GM15510 (cell line): Measurements from ENCODE around the gene NCOA7.

ENCODE experiments used
- POLR2A ChIP-seq: IDR thresholded peaks from 3 replicates; pipeline ENCODE4 v1.6.1; 2011; ENCODE audit warnings: borderline replicate concordance; ENCODE audit not compliant: insufficient read length; ENCODE audit errors: extremely low read depth

Gene NCOA7

DNA sequence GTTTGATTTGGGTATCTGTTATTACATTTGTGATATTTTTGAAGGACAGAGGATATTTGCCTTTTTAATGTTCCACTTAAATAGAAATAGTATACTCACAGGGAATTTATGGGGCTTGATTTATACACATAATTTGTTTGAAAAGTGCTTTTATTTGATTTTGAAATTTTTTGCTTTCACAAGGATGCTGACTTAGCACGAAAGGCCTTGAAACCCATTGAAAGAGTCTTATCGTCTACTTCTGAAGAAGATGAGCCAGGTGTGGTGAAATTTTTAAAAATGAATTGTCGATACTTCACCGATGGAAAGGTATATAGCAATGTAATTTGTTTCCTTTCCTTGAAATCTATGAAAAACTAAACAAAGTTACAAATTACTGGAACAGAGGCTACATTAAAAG is 91.5 kb downstream of the NCOA7 start:
- no peak for TF ChIP-seq POLR2A

DNA sequence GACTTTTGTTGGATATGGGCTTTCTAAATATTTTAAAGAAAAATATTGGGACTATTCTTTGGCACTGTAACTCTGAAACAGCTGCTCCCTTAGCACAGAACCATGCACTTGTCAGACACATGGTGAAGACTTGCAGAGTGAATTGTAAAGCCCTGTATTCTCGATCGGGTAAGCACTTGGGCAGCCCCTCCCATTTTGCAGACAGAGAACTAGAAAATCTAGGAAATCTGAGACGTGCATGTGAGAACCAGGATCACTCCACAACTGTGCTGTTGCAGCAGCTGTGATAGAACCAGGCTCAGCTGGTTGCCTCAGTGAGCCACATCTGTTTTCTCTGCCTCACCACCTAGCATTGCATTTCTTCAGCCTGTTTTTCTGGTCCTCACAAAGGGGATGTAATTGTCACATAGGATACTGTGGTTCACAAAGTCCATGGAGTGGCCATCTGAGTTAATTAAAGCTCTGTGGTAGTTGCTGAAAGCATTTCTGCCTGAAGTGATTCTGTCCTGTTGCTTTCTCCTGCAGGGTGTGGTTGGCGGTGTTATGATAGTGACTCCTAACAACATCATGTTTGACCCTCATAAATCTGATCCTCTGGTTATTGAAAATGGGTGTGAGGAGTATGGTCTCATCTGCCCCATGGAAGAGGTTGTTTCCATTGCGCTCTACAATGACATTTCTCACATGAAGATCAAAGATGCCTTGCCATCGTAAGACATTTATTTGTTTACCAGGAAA is 94.0 kb downstream of the NCOA7 start:
- TF ChIP-seq POLR2A = no peak

DNA sequence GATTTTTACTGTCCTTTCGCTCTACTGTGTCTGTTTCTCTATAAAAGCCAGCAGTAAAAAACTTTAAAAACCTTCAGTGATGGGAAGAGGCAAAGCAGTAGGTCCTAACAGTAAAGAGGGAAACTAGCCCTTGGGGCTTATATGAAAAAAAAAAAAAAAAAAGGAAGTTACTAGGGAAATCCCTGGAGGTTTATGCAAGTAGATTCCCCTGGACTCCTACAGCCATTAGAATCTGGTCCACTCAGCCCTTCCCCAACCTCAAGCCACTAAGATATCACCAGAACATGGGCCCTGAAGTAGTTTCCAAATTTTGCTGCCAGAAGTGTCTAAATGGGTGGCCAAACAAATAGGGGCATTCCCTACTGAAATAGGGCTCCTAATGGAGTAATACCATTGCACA is 95.3 kb downstream of the NCOA7 start:
- no peak for TF ChIP-seq POLR2A

DNA sequence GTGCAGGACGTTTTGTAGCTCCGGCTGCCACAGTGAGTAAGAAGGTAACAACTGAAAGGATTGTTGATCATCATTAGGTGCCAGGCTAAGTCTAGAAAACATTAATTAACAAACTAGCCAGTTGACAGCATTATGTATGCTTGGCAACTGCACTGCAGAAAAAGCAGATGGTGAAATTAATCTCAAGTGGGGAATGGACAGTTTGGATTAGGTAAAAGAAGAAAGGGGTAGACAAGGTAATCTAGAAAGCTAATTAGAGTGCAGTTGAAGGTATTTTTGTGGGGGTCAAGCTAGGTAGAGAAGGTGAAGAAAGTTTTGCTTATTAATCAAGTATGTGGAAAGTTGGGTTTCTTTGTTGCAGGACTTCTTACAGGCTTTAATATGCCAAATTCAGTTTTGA is 96.2 kb downstream of the NCOA7 start:
- TF ChIP-seq POLR2A = no peak

DNA sequence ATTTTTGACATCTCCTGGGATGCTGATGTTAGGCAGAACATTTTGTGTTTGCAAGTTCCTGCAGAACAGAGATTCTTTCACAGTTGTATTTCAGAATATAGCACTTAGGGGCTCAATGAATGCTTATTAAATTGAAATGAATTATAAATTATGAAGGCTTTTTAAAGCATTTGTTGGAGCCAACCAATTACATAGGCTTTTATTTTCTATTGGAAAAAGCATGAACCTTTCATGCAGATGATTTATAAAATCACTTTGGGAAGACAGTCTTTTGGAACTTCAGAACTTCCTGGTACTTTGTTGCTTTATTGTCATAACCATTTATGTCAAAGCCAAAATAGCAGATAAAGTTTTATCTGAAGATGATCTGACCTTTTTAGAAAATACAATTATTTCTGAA is 96.6 kb downstream of the NCOA7 start:
- no peak for TF ChIP-seq POLR2A

DNA sequence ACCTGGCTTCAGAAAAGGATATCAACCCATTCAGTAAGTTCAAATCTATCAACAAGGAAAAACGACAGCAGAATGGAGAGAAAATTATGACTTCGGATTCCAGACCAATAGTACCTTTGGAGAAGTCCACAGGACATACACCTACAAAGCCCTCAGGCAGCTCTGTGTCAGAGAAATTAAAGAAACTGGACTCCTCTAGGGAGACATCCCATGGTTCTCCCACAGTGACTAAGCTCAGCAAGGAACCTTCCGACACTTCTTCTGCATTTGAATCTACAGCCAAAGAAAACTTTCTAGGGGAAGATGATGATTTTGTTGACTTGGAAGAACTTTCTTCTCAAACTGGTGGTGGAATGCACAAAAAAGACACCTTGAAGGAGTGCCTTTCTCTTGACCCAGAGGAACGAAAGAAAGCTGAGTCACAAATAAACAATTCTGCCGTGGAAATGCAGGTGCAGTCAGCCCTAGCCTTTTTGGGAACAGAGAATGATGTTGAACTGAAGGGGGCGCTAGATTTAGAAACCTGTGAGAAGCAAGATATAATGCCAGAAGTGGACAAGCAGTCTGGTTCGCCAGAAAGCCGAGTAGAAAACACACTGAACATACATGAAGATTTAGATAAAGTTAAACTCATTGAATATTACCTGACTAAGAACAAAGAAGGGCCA is 98.4 kb downstream of the NCOA7 start:
- no peak for TF ChIP-seq POLR2A

DNA sequence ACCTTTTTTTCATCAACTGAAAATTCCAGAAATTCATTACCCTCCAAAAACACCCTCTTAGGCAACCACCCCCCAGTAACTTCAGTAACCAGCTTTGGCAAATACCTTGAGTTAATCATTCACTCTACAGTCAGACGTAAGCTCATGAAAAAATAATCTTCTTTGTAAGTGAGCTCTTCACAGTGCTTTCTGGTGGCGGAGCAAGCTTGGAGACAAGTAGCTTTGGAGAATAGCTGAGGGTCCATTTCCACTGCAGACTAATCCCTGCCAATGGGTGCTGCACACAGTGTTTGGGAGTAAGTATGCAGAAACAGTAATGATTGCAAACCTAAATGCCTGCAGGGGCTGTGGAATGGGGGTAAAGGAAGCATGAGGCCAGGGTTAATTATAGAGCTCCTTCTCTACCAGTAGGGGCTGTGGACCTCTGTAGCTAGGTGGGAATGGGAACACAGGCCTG is 109.0 kb downstream of the NCOA7 start:
- no peak for TF ChIP-seq POLR2A

DNA sequence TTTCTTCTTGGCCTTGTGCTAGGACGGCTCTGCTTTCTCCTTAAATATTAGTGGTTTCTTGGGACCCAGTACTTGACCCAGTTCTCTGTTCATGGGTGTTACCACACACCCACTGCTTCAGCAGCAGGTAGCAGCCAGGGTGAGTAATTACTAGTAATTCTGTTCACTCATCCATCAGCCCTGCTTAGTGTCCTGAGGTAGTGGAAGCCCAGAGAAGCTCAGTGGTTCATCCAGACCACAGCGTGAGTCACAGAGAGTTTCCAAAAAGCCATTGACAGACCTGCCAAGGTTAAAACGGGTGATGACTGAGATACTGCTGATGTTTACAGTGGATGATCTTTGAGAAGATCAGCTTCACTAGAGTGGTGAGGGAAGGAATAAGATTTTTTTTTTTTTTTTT is 114.1 kb downstream of the NCOA7 start:
- no peak for TF ChIP-seq POLR2A

DNA sequence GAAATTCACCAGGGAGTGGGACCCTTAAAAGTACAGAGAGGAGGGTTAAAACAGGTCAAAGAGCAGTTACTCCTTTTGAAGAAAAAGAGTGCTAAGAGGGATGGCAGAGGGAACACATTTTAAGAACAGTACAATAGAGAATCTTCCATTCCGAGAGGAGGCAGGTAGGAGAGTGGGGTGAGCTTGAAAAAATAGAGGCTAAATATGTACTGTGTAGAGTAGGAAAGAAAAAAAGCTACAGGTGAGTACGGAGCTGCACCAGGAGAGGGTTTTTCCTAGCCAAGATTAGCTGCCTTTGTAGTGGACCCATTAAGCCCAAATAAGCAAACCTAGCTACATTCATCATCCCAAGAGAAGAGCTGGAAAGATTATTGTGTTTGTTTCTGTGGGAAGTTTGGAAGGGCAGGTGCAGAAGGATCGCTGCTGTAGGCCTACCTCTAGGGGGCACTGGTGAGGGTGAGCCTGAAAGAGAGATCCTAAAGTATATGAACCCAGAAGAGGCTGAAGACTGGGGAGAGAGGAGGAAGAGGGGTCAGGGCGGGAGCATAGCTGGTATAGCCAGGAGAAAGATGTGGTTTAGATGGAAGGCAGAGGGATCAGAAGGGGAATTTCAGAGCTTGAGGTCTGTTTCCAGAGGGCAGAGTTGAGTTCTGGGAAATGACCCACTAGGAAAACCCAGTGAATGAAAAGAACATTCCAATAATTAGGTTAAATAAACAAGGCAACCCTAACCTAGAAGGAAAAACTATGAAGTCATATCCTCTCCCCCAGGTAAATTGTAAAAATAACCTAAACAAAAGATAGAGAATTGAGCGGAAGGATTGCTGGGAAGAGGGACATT is 115.6 kb downstream of the NCOA7 start:
- TF ChIP-seq POLR2A = no peak

DNA sequence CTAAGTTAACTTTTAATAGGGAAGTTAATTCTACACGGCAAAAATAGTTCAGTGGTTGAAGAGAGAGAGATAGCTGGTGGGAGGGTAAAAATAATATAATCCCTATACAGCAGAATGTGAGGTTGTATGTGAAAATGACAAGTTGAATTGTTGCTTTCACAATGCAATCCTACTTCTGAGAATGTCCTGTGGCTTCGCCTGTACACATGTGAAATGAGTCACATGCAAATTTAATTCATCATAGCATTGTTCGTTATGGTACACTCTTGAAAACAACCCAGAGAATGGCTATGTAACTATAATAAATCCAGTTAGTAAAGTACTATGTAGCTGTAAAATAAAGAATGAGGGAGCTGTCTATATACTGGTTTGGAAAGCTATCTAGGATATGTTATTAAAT is 119.8 kb downstream of the NCOA7 start:
- no peak for TF ChIP-seq POLR2A

DNA sequence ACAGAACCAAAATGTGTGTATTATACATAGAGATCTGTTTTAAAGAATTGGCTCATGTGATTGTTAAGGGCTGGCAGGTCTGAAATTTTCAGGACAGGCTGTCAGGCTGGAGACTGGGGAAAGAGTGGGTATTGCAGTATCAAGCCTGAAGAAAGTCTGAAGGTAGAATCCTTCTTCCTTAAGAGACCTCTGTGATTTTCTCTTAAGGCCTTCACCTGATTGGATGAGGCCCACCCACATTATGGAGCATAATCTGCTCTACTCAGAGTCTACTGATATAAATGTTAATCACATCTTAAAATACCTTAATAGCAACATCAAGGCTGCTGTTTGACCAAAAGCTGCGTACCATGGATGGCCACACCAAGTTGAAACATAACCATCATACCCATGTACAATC is 122.4 kb downstream of the NCOA7 start:
- no peak for TF ChIP-seq POLR2A

DNA sequence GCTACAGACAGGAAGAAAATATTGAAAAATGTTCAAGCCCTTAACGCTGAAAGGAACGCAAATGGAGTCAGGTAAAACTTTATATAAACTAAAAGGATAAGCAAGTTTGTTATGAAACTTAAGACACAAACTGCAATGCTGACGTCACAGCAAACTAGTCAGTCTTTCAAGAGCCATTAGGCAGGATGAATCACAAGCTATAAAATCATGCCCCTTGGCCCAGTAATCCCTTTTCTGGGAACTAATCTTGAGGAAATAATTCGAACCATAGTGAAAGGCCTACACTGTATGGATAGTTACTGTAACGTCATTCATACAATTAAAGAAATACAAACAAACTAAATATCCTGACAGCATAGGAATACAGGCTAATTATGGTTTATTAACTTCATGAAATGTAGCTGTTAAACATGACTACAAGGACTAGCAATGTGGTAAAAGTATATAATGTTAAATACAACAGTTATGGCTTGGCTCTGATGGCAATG is 123.1 kb downstream of the NCOA7 start:
- TF ChIP-seq POLR2A = no peak

DNA sequence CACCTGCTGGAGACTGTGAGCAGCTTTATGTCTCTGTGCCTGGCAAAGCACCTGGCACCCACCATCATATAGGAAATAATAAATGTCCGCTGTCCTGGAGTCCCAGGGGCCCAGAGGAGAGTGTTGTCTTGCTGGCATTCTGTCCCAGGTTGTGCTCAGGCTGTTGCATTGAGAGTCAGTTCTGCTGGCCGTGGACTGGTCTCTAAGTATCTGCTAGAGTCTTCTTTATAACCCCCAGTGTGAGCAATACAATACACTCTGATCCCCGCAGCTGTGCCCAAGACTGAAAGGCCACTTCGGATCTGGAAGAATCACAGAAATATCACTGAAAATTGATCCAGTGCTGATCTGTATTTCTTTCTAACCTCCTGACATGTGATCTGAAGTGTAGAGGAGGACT is 127.5 kb downstream of the NCOA7 start:
- no peak for TF ChIP-seq POLR2A

DNA sequence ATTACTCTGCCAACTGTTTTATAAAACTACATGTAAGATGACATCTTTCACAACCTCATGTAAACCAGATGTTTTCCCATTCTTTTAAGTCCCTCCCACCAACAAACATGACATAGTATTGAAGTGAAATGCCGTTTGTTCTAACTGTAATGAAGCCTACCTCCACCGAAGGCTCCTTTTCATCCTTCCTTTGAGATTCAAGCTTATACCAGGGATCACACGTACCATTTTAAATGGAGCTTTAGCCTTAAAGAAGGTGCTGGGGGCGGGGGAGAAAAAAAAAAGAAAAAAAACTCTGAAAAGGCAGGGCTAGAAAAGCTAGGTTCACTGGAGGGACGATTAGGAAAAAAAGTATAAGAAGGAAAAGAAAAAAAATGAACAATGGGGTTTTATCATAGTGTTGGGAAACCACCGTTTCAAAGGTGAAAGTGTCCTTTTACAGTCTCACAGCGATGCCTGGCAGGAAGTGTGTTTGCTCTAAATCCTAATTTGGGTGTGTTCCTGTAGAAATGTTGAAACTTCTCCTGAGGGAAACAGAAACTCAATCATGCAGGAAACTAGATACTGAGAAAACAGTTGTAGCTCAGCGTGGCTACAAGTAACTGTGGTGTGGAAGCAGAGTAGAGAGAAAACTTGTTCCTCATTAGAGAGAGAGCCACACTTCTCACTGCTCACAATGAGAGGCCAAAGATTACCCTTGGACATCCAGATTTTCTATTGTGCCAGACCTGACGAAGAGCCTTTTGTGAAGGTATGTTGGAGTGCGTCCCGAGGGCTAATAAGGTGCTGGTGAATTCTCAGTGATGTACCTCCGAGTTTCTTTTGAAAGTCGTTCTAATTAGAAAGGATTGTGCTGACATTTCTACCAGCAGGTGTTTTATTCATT is 128.2 kb downstream of the NCOA7 start:
- TF ChIP-seq POLR2A = peak; percentile 35
